Duodenal mucosa (tissue), 2 donors: ENCODE measurements around the gene SLC2A9.
"Not testable (repeated sequence)": the region's sequence is repeated elsewhere in the genome, so short reads cannot be mapped to it uniquely, and the experiment has no call there.

ENCODE experiments used
- H3K27ac ChIP-seq: one replicate; pipeline ENCODE4 v1.7.0; 2013; ENCODE audit warnings: low read depth, low read length
- H3K27me3 ChIP-seq, 2 donors: one replicate each; pipeline ENCODE4 v1.7.0; 2013; ENCODE audit warnings: low read length in 2 of 2, control low read depth in 1 of 2; ENCODE audit not compliant: insufficient read depth in 2 of 2, control insufficient read depth in 1 of 2
- H3K36me3 ChIP-seq, 2 donors: one replicate each; pipeline ENCODE4 v1.7.0; 2013; ENCODE audit warnings: low read length in 2 of 2, control low read depth in 1 of 2; ENCODE audit not compliant: insufficient read depth in 2 of 2, control insufficient read depth in 1 of 2
- H3K4me1 ChIP-seq, 2 donors: one replicate each; pipeline ENCODE4 v1.7.0; 2013; ENCODE audit warnings: low read length in 2 of 2, control low read depth in 1 of 2; ENCODE audit not compliant: insufficient read depth in 2 of 2, control insufficient read depth in 1 of 2
- H3K4me3 ChIP-seq, 2 donors: one replicate each; pipeline ENCODE4 v1.7.0; 2013; ENCODE audit warnings: low read length in 2 of 2, low read depth in 1 of 2
- H3K9ac ChIP-seq, 2 donors: one replicate each; pipeline ENCODE4 v1.7.0; 2013; ENCODE audit warnings: low read length in 2 of 2, low read depth in 1 of 2
- H3K9me3 ChIP-seq, 2 donors: one replicate each; pipeline ENCODE4 v1.7.0; 2013; ENCODE audit warnings: low read length in 2 of 2, control low read depth in 1 of 2; ENCODE audit not compliant: control insufficient read depth in 1 of 2

SLC2A9 gene

DNA sequence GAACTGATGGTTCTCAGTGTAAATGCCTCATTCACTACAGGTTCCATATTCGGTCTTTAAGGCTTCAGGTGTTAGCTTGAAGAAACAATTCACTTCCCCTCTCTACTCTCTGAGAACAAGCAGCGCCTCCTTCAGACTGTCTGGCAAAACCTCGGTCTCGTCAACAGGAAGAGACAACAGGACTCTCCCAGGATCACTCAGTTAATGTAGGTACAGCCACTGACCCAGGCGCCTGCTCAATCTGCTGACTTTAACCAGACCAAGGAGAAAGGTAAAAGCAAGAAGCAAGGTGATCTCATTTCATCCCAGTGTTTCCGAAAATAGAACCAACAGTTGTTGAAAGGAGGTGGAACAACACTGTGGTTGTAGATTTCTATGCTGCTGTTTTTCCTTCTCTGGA is 102.2 kb downstream of the SLC2A9 start:
- Histone ChIP-seq H3K4me1 (no peaks in the 10 kb centered on the region), H3K27me3 (no peaks in the 10 kb centered on the region), H3K27ac (no peak overlapping the region), H3K36me3 (peaks cover 3 to 18% of the 10 kb centered on the region in 2 donors), H3K9ac (no peak overlapping the region), H3K9me3 (no peaks in the 10 kb centered on the region), H3K4me3 (no peak overlapping the region)

GRCh38 chr4:9918484-9918883 is 102.8 kb downstream of the SLC2A9 start:
- Histone ChIP-seq H3K4me1 (no peaks in the 10 kb centered on the region), H3K9me3 (no peaks in the 10 kb centered on the region), H3K36me3 (peaks cover 3 to 18% of the 10 kb centered on the region in 2 donors), H3K27ac (no peak overlapping the region), H3K27me3 (no peaks in the 10 kb centered on the region), H3K4me3 (no peak overlapping the region), H3K9ac (no peak overlapping the region)

DNA sequence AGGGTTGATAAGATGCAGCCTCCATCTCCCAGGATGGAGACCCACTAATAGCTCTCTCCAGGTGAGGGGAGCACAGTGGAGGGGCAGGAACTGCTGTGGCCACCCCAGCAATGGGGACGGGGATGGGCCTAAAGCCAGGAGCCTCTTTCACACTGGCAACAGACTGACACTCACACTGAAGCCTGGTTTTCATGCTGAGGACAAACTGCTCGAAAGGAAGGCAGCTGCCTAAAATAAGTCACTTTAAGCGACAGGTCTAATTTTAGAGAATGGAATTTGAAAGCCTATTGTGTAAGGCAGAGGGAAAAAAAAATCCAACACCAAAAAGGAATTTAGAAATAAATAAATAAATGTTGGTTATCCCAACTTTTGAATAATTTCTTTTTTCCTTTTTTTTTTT is 104.4 kb downstream of the SLC2A9 start:
- peaks cover 3 to 23% of the 10 kb centered on the region in 2 donors for H3K36me3 ChIP-seq
- H3K27me3 ChIP-seq: no peaks in the 10 kb centered on the region
- no peak overlapping the region for H3K4me3 ChIP-seq
- no peak overlapping the region for H3K9ac ChIP-seq
- H3K4me1 ChIP-seq: no peaks in the 10 kb centered on the region
- H3K9me3 ChIP-seq: no peaks in the 10 kb centered on the region
- H3K27ac ChIP-seq: no peak overlapping the region

- Histone ChIP-seq H3K9ac (no peak overlapping the region), H3K27ac (no peak overlapping the region), H3K4me3 (no peak overlapping the region), H3K27me3 (no peaks in the 10 kb centered on the region), H3K9me3 (no peaks in the 10 kb centered on the region), H3K4me1 (no peaks in the 10 kb centered on the region), H3K36me3 (peaks cover 3 to 23% of the 10 kb centered on the region in 2 donors)
Measured at GRCh38 chr4:9916346-9916745, 105.0 kb downstream of the SLC2A9 start.

DNA sequence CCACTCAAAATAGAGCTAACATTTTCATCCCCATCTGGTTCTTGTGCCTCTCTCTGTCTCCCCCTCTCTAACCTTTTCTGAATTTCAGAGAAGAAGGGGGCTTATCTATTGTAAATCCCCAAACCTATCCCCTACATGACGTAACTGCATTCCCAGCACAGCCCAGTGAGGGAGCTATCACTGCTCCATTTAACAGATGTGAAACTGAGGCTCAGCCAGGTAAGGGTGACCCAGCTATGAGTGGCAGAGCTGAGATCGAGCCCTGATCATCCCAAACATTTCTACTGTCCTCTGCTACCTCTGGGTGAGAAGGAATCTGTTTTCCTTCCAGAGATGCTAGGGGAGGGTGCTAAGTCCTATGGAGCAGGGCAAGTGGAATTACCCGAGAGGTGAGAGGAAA is 107.5 kb downstream of the SLC2A9 start:
- Histone ChIP-seq H3K9ac (no peak overlapping the region), H3K4me3 (no peak overlapping the region), H3K4me1 (no peaks in the 10 kb centered on the region), H3K9me3 (no peaks in the 10 kb centered on the region), H3K27me3 (no peaks in the 10 kb centered on the region), H3K27ac (no peak overlapping the region), H3K36me3 (peaks cover 3 to 16% of the 10 kb centered on the region in 2 donors)

DNA sequence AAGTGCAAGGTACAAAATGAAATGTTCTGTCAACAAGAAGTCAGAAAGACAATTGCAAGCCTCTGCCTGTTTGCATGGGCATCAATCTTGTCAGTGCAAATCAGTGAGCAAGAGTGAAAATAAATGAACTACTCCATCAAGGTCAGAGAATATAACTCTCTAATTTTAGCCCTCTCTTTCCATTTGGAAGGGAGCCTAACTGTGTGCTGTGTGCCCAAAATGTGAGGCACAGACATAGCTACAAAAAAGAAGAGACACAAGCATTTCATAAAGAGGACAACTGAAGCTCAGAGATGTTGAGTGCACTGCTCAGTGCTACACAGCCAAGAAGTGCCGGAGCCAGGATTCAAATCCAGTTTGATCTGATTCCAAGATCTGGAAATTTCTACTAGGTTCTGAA is 114.3 kb downstream of the SLC2A9 start:
- Histone ChIP-seq H3K9ac (no peak overlapping the region), H3K27ac (no peak overlapping the region), H3K4me3 (no peak overlapping the region), H3K9me3 (no peaks in the 10 kb centered on the region), H3K27me3 (no peaks in the 10 kb centered on the region), H3K36me3 (peaks cover 0 to 30% of the 10 kb centered on the region in 2 donors), H3K4me1 (no peaks in the 10 kb centered on the region)

DNA sequence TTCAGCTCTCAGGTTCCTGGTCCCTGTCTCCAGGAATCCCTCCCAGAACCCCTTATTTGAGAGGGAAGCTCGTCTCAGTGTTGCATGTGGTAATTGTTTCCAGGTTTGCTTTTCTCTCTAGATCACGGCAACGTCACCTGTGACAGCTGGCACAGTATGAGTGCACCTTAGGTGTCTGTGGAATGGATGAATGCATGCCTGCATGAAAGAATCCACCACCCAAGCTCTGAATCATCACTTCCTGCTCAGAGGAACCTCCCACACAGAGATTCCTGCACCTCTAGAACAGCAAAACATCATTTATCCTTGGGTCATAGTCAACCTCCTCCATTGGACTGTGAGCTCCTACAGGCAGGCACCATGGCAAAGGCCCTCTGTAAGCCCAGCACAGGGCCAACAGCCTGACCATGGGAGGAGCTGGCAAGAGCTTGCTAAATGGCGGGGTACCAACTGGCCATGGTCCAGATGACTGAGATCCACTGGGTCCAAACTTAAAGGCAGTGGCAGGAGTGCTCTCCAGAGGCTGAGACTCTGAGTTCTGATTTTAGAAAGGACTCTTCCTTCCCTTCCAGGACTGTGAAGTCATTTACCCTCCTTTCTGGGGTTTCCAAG is 116.2 kb downstream of the SLC2A9 start:
- Histone ChIP-seq H3K27me3 (no peaks in the 10 kb centered on the region), H3K27ac (no peak overlapping the region), H3K36me3 (peaks cover 0 to 31% of the 10 kb centered on the region in 2 donors), H3K9ac (no peak overlapping the region), H3K4me3 (no peak overlapping the region), H3K9me3 (no peaks in the 10 kb centered on the region), H3K4me1 (no peaks in the 10 kb centered on the region)

DNA sequence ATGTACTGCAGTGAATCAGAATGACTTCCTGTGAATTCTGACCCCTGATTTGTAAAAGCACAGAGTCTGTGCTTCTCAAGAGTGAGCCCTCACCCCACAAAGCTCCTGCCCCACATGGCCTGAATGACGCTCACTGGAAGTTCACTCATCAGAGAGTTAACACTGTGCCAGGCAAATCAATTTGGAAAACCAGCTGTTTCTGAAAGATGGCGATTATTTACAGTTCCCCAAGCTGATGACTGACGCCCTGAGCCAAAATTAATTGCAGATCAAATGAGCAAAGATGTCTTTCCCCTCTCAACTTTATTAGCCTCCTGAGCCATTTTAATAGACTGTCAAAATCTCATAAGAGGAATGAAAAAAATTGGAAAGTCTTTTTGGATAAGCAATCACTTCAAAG is 118.0 kb downstream of the SLC2A9 start:
- no peak overlapping the region for H3K9ac ChIP-seq
- peaks cover 0 to 28% of the 10 kb centered on the region in 2 donors for H3K36me3 ChIP-seq

GRCh38 chr4:9901257-9901656 is 120.0 kb downstream of the SLC2A9 start:
- Histone ChIP-seq H3K9me3 (no peaks in the 10 kb centered on the region), H3K27ac (no peak overlapping the region), H3K9ac (no peak overlapping the region), H3K27me3 (no peaks in the 10 kb centered on the region), H3K36me3 (peaks cover 0 to 27% of the 10 kb centered on the region in 2 donors), H3K4me1 (no peaks in the 10 kb centered on the region), H3K4me3 (no peak overlapping the region)

More for the DNA sequence above, 118.0 kb downstream of the SLC2A9 start:
- H3K4me1 ChIP-seq: no peaks in the 10 kb centered on the region
- no peak overlapping the region for H3K4me3 ChIP-seq
- H3K9me3 ChIP-seq: no peaks in the 10 kb centered on the region
- no peak overlapping the region for H3K27ac ChIP-seq
- no peaks in the 10 kb centered on the region for H3K27me3 ChIP-seq

DNA sequence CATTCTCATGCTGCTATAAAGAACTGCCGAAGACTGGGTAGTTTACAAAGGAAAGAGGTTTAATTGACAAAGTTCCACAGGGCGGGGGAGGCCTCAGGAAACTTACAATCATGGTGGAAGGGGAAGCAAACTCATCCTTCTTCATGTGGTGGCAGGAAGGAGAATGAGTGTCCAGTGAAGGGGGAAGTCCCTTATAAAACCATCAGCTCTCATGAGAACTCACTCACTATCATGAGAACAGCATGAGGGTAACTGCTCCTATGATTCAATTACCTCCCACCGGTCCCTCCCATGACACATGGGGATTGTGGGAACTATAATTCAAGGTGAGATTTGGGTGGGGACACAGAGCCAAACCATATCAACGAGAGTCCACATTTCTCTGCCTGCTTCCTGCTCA is 120.7 kb downstream of the SLC2A9 start:
- H3K4me3 ChIP-seq, H3K27ac ChIP-seq, H3K4me1 ChIP-seq, H3K9me3 ChIP-seq, H3K27me3 ChIP-seq, H3K9ac ChIP-seq: not testable (repeated sequence)
- peaks cover 0 to 21% of the 10 kb centered on the region in 2 donors for H3K36me3 ChIP-seq
